ENCODE results near the gene MAP2.

GRCh38 chr2:209773377-209773776 is 349.5 kb downstream of the MAP2 start:
- TF ChIP-seq CHD2 (IDR thresholded peaks at IDR 0.05; ENCODE audit: low read depth, low read length) (no peak), TCF7 (IDR thresholded peaks at IDR 0.05; ENCODE audit: low read depth) (no peak), MXI1 (IDR thresholded peaks at IDR 0.05; ENCODE audit: borderline replicate concordance, low read depth, low read length) (no peak), GTF3A (CRISPR knock-in tag; conservative IDR thresholded peaks at IDR 0.05) (no peak), ZSCAN29 (CRISPR knock-in tag; conservative IDR thresholded peaks at IDR 0.05) (no peak), POLR2A (IDR thresholded peaks at IDR 0.05; ENCODE audit: insufficient read depth in 1 of 2, low read depth in 2 of 2, low read length in 2 of 2) (no peak)

Data from HepG2 (cell line).